Adrenal gland (tissue), 5 donors: Measurements from ENCODE around the gene SH3D19.

Source experiments
- POLR2A ChIP-seq, 2 donors: fragments of 450-650 bp; IDR thresholded peaks; one replicate each; pipeline ENCODE4 v1.6.1; 2017; ENCODE audit warnings: antibody characterized with exemption in 2 of 2, mild to moderate bottlenecking in 2 of 2, moderate library complexity in 1 of 2
- TF ChIP-seq, protein P1 (sequence below), 6 experiments: fragments of 450-650 bp in 4 of 6; fragments of 200-600 bp in 2 of 6; sonication (generic) in 1 of 6; IDR thresholded peaks; 1 replicate in 5 of 6; 2 replicates in 1 of 6; pipeline versions ENCODE4 v1.5.1 to v1.8.0; 2016 to 2021; ENCODE audit warnings: antibody characterized with exemption in 6 of 6, mild to moderate bottlenecking in 2 of 6, moderate library complexity in 1 of 6
- donor health status: DM: no; HTN: no; CAD: no.

DNA sequence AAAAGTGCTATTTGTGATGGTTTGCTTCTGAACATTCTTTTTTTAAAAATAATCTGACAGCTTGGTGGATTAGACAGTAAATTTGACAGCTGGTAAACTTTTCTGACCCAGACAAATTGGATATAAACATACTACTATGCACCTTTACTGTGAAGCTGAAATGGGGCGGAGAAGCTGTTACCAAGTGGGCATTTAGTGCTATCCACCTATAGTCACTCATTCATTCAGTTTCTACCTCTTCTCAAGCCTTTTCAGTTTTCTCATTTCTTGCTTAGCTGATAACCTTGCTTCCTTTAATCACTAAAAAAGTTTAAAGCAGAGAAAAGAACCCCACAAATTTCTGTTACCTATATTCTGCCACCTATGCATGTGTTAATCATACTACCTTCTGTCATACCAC, 220.8 kb downstream of the SH3D19 start:
- TF ChIP-seq, protein P1, sequence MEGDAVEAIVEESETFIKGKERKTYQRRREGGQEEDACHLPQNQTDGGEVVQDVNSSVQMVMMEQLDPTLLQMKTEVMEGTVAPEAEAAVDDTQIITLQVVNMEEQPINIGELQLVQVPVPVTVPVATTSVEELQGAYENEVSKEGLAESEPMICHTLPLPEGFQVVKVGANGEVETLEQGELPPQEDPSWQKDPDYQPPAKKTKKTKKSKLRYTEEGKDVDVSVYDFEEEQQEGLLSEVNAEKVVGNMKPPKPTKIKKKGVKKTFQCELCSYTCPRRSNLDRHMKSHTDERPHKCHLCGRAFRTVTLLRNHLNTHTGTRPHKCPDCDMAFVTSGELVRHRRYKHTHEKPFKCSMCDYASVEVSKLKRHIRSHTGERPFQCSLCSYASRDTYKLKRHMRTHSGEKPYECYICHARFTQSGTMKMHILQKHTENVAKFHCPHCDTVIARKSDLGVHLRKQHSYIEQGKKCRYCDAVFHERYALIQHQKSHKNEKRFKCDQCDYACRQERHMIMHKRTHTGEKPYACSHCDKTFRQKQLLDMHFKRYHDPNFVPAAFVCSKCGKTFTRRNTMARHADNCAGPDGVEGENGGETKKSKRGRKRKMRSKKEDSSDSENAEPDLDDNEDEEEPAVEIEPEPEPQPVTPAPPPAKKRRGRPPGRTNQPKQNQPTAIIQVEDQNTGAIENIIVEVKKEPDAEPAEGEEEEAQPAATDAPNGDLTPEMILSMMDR (IDR thresholded peaks at IDR 0.05): no peak
- no peak for TF ChIP-seq POLR2A (IDR thresholded peaks at IDR 0.05)
